Central memory CD8-positive, alpha-beta T cell (primary cell): ENCODE data around the gene PAPPA2.

ENCODE experiments used
- ATAC-seq: fragments of 150-1000 bp; cut with Tn5 transposase; replicated peaks from 2 replicates; pipeline ENCODE4 v1.10.0; 2022; ENCODE audit warnings: mild to moderate bottlenecking, moderate FRiP score, moderate number of reproducible peaks; ENCODE audit not compliant: poor library complexity, severe bottlenecking; ENCODE audit errors: extremely low read depth
- DNase-seq, 2 donors: peaks; one replicate each; pipeline ENCODE4 v3.0.0; 2021; ENCODE audit warnings: low spot score in 2 of 2
- H3K27ac Mint-ChIP-seq: one replicate; pipeline ENCODE4 v1.8.0; 2022; ENCODE audit warnings: low read depth, mild to moderate bottlenecking, moderate library complexity, mixed read lengths
- H3K27me3 Mint-ChIP-seq: one replicate; pipeline ENCODE4 v1.8.0; 2022; ENCODE audit warnings: mixed read lengths
- H3K36me3 Mint-ChIP-seq: one replicate; pipeline ENCODE4 v1.8.0; 2022; ENCODE audit warnings: mild to moderate bottlenecking, moderate library complexity, mixed read lengths; ENCODE audit not compliant: insufficient read depth
- H3K4me1 Mint-ChIP-seq: one replicate; pipeline ENCODE4 v1.8.0; 2022; ENCODE audit warnings: mixed read lengths
- H3K4me3 Mint-ChIP-seq: one replicate; pipeline ENCODE4 v1.8.0; 2022; ENCODE audit warnings: mild to moderate bottlenecking, moderate library complexity, mixed read lengths
- H3K9me3 Mint-ChIP-seq: one replicate; pipeline ENCODE4 v1.8.0; 2022; ENCODE audit warnings: mixed read lengths

The PAPPA2 gene

GRCh38 chr1:176648556-176648955, 185.6 kb downstream of the PAPPA2 start:
- Mint-ChIP-seq H3K36me3 (peaks cover 2% of the 10 kb centered on the region), H3K4me3 (no peak overlapping the region), H3K27ac (no peak overlapping the region), H3K27me3 (no peaks in the 10 kb centered on the region), H3K4me1 (no peaks in the 10 kb centered on the region), H3K9me3 (peaks cover 36% of the 10 kb centered on the region)
- no peak for DNase-seq
- no peak for ATAC-seq

GRCh38 chr1:176656257-176656995, 193.5 kb downstream of the PAPPA2 start:
- no peak overlapping the region for H3K4me3 Mint-ChIP-seq
- H3K9me3 Mint-ChIP-seq, result peaks cover 27% of the 10 kb centered on the region
- no peak overlapping the region for H3K27ac Mint-ChIP-seq
- DNase-seq (no peak), ATAC-seq (no peak)
- no peaks in the 10 kb centered on the region for H3K4me1 Mint-ChIP-seq
- no peaks in the 10 kb centered on the region for H3K27me3 Mint-ChIP-seq
- H3K36me3 Mint-ChIP-seq, result no peaks in the 10 kb centered on the region

GRCh38 chr1:176669782-176670181, 206.8 kb downstream of the PAPPA2 start:
- Mint-ChIP-seq H3K4me3 (no peak overlapping the region), H3K27me3 (no peaks in the 10 kb centered on the region), H3K9me3 (peaks cover 22% of the 10 kb centered on the region), H3K4me1 (no peaks in the 10 kb centered on the region), H3K27ac (no peak overlapping the region), H3K36me3 (no peaks in the 10 kb centered on the region)
- DNase-seq (no peak), ATAC-seq (no peak)

- H3K9me3 Mint-ChIP-seq, result peaks cover 25% of the 10 kb centered on the region
- no peaks in the 10 kb centered on the region for H3K4me1 Mint-ChIP-seq
- ATAC-seq (no peak), DNase-seq (no peak)
- H3K27ac Mint-ChIP-seq, result no peak overlapping the region
- no peaks in the 10 kb centered on the region for H3K36me3 Mint-ChIP-seq
- H3K4me3 Mint-ChIP-seq, result no peak overlapping the region
- no peaks in the 10 kb centered on the region for H3K27me3 Mint-ChIP-seq
Observed at GRCh38 chr1:176670853-176671252, 207.9 kb downstream of the PAPPA2 start.

- H3K9me3 Mint-ChIP-seq, result no peaks in the 10 kb centered on the region
- ATAC-seq, result no peak
Observed at GRCh38 chr1:176682830-176683535, 220.0 kb downstream of the PAPPA2 start.

GRCh38 chr1:176691251-176692228, 228.6 kb downstream of the PAPPA2 start:
- no peaks in the 10 kb centered on the region for H3K27me3 Mint-ChIP-seq
- no peak overlapping the region for H3K4me3 Mint-ChIP-seq
- H3K4me1 Mint-ChIP-seq, result no peaks in the 10 kb centered on the region
- no peaks in the 10 kb centered on the region for H3K36me3 Mint-ChIP-seq
- no peak for ATAC-seq
- H3K9me3 Mint-ChIP-seq, result no peaks in the 10 kb centered on the region
- no peak for DNase-seq
- H3K27ac Mint-ChIP-seq, result no peak overlapping the region

More at GRCh38 chr1:176682830-176683535, 220.0 kb downstream of the PAPPA2 start:
- no peaks in the 10 kb centered on the region for H3K4me1 Mint-ChIP-seq
- no peak overlapping the region for H3K27ac Mint-ChIP-seq
- DNase-seq, result no peak
- H3K36me3 Mint-ChIP-seq, result no peaks in the 10 kb centered on the region
- no peaks in the 10 kb centered on the region for H3K27me3 Mint-ChIP-seq
- no peak overlapping the region for H3K4me3 Mint-ChIP-seq

GRCh38 chr1:176692431-176692830, 229.5 kb downstream of the PAPPA2 start:
- Mint-ChIP-seq H3K27ac (no peak overlapping the region), H3K4me3 (no peak overlapping the region), H3K36me3 (no peaks in the 10 kb centered on the region), H3K27me3 (no peaks in the 10 kb centered on the region), H3K9me3 (no peaks in the 10 kb centered on the region), H3K4me1 (no peaks in the 10 kb centered on the region)
- DNase-seq (no peak), ATAC-seq (no peak)

GRCh38 chr1:176692988-176693696, 230.2 kb downstream of the PAPPA2 start:
- ATAC-seq, result no peak
- H3K9me3 Mint-ChIP-seq, result no peaks in the 10 kb centered on the region
- H3K27ac Mint-ChIP-seq, result no peak overlapping the region
- DNase-seq, result no peak
- no peaks in the 10 kb centered on the region for H3K27me3 Mint-ChIP-seq
- H3K36me3 Mint-ChIP-seq, result no peaks in the 10 kb centered on the region
- no peak overlapping the region for H3K4me3 Mint-ChIP-seq
- no peaks in the 10 kb centered on the region for H3K4me1 Mint-ChIP-seq

- no peaks in the 10 kb centered on the region for H3K36me3 Mint-ChIP-seq
Observed at GRCh38 chr1:176693697-176694329, 230.8 kb downstream of the PAPPA2 start.

GRCh38 chr1:176694713-176695112, 231.7 kb downstream of the PAPPA2 start:
- no peak overlapping the region for H3K27ac Mint-ChIP-seq
- no peaks in the 10 kb centered on the region for H3K4me1 Mint-ChIP-seq
- no peak overlapping the region for H3K4me3 Mint-ChIP-seq
- ATAC-seq, result no peak
- no peaks in the 10 kb centered on the region for H3K36me3 Mint-ChIP-seq
- H3K9me3 Mint-ChIP-seq, result no peaks in the 10 kb centered on the region
- no peaks in the 10 kb centered on the region for H3K27me3 Mint-ChIP-seq
- no peak for DNase-seq

More at GRCh38 chr1:176693697-176694329, 230.8 kb downstream of the PAPPA2 start:
- Mint-ChIP-seq H3K4me3 (no peak overlapping the region), H3K27me3 (no peaks in the 10 kb centered on the region), H3K4me1 (no peaks in the 10 kb centered on the region), H3K9me3 (no peaks in the 10 kb centered on the region), H3K27ac (no peak overlapping the region)
- DNase-seq, result no peak
- ATAC-seq, result no peak

- H3K27me3 Mint-ChIP-seq, result no peaks in the 10 kb centered on the region
- no peaks in the 10 kb centered on the region for H3K36me3 Mint-ChIP-seq
- H3K4me3 Mint-ChIP-seq, result no peak overlapping the region
- H3K4me1 Mint-ChIP-seq, result no peaks in the 10 kb centered on the region
- H3K9me3 Mint-ChIP-seq, result no peaks in the 10 kb centered on the region
- DNase-seq, result no peak
- no peak for ATAC-seq
- H3K27ac Mint-ChIP-seq, result no peak overlapping the region
Observed at GRCh38 chr1:176696109-176696508, 233.1 kb downstream of the PAPPA2 start.
